Measurements from ENCODE around the gene LSAMP.
"Not testable (repeated sequence)": the region's sequence is repeated elsewhere in the genome, so short reads cannot be mapped to it uniquely, and the experiment has no call there.

LSAMP gene

DNA sequence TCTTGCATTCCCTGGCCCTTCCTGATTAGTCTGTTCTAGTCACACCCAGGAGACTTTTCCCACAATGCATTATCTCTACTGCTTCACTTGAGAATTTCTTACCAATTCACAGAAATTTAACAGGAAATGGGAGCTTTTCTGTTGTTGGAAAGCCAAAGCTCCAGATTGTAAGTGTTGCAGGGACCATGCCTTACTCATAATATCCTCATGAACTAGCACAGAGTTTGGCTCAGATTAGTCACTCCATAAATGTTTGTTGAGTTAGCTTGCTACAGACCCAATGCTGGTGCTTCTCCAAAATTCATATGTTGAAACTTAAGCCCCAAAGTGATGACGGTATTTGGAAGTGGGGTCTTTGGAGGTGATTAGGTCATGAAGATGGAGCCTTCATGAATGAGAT is 589.4 kb downstream of the LSAMP start:
- Histone ChIP-seq H3K9me3 (no peaks in the 10 kb centered on the region), H3K4me3 (ENCODE audit: low read depth in 1 of 2, low read length in 1 of 2) (no peak overlapping the region), H3K27me3 (no peaks in the 10 kb centered on the region), H3K4me1 (ENCODE audit: control insufficient read depth in 1 of 2, insufficient read depth in 1 of 2, low read depth in 1 of 2, low read length in 1 of 2) (no peaks in the 10 kb centered on the region), H3K36me3 (no peaks in the 10 kb centered on the region), H3K27ac (no peak overlapping the region)
- TF ChIP-seq, protein P1, sequence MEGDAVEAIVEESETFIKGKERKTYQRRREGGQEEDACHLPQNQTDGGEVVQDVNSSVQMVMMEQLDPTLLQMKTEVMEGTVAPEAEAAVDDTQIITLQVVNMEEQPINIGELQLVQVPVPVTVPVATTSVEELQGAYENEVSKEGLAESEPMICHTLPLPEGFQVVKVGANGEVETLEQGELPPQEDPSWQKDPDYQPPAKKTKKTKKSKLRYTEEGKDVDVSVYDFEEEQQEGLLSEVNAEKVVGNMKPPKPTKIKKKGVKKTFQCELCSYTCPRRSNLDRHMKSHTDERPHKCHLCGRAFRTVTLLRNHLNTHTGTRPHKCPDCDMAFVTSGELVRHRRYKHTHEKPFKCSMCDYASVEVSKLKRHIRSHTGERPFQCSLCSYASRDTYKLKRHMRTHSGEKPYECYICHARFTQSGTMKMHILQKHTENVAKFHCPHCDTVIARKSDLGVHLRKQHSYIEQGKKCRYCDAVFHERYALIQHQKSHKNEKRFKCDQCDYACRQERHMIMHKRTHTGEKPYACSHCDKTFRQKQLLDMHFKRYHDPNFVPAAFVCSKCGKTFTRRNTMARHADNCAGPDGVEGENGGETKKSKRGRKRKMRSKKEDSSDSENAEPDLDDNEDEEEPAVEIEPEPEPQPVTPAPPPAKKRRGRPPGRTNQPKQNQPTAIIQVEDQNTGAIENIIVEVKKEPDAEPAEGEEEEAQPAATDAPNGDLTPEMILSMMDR (IDR thresholded peaks at IDR 0.05), result no peak

- Histone ChIP-seq H3K27me3 (no peaks in the 10 kb centered on the region), H3K36me3 (no peaks in the 10 kb centered on the region), H3K9me3 (no peaks in the 10 kb centered on the region), H3K4me3 (ENCODE audit: low read depth in 1 of 2, low read length in 1 of 2) (no peak overlapping the region), H3K4me1 (ENCODE audit: control insufficient read depth in 1 of 2, insufficient read depth in 1 of 2, low read depth in 1 of 2, low read length in 1 of 2) (no peaks in the 10 kb centered on the region), H3K27ac (no peak overlapping the region)
- TF ChIP-seq, protein P1 (IDR thresholded peaks at IDR 0.05), result no peak
Measured at GRCh38 chr3:115853104-115853503, 592.2 kb downstream of the LSAMP start.

DNA sequence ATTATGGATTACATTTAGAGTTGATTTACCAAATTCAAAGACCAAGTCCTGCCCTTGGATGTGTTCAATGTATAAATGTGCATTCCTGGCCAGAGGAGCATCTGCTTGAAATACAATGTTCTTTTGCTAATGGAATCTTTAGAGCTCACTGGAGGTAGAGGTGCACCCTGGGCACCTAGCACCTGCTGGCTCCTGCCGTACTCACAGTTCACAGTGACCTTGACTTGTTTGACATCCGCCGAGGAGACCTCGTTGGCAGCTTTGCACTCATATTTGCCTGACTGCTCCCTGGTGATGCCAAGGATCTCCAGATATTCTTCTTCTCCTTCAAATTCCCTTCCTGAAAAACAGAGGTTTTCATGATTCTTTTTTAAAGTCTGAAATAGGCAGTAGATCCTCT is 593.0 kb downstream of the LSAMP start:
- Histone ChIP-seq H3K4me3 (ENCODE audit: low read depth in 1 of 2, low read length in 1 of 2) (no peak overlapping the region), H3K4me1 (ENCODE audit: control insufficient read depth in 1 of 2, insufficient read depth in 1 of 2, low read depth in 1 of 2, low read length in 1 of 2) (no peaks in the 10 kb centered on the region)
- TF ChIP-seq, protein P1 (IDR thresholded peaks at IDR 0.05), result no peak

DNA sequence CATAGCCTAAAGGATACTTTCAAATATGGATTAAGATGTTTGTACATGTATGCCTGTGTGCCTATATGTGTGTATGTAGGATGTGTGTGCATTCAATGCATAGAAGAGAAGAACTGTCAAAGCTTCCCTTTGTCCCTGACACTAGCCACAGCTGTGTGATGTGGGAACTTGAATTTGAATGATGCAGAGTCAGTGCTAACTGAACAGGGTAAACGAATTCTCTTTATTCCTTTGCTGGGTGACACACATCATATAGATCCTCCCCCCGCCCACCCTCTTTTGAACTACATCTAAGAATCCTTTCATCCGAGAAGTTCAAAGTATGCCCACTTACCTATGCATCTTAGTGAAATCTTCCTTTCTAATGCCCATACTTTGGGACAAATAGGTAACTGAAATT is 593.7 kb downstream of the LSAMP start:
- H3K9me3 ChIP-seq, result no peaks in the 10 kb centered on the region
- no peaks in the 10 kb centered on the region for H3K4me1 ChIP-seq (ENCODE audit: control insufficient read depth in 1 of 2, insufficient read depth in 1 of 2, low read depth in 1 of 2, low read length in 1 of 2)
- H3K27me3 ChIP-seq, result no peaks in the 10 kb centered on the region
- H3K36me3 ChIP-seq, result no peaks in the 10 kb centered on the region
- H3K27ac ChIP-seq, result no peak overlapping the region
- H3K4me3 ChIP-seq (ENCODE audit: low read depth in 1 of 2, low read length in 1 of 2), result no peak overlapping the region
- TF ChIP-seq, protein P1 (IDR thresholded peaks at IDR 0.05), result no peak

More for the DNA sequence above, 593.0 kb downstream of the LSAMP start:
- no peaks in the 10 kb centered on the region for H3K36me3 ChIP-seq
- no peaks in the 10 kb centered on the region for H3K9me3 ChIP-seq
- no peaks in the 10 kb centered on the region for H3K27me3 ChIP-seq
- H3K27ac ChIP-seq, result no peak overlapping the region

DNA sequence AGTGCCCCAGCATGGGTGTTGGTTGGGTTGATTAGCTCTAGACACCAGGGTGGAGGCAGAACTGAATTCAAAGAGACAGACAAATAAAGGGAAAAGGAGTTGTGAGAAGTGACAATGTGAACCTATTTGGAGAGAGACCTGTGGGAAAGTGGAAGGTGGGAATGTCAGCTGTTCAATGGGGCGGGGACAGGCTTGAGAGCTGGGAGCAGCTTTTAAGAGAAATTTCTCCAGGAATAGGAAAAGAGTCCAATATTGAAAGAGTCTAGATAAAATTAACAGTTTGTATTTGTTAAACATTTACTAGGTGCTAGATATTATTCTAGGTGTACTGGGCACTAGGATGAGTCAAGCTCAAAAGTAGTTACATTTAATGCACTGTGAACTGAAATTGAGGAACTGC is 596.6 kb downstream of the LSAMP start:
- Histone ChIP-seq H3K36me3 (no peaks in the 10 kb centered on the region), H3K4me3 (ENCODE audit: low read depth in 1 of 2, low read length in 1 of 2) (no peak overlapping the region), H3K4me1 (ENCODE audit: control insufficient read depth in 1 of 2, insufficient read depth in 1 of 2, low read depth in 1 of 2, low read length in 1 of 2) (no peaks in the 10 kb centered on the region), H3K27me3 (no peaks in the 10 kb centered on the region), H3K9me3 (no peaks in the 10 kb centered on the region), H3K27ac (no peak overlapping the region)
- TF ChIP-seq, protein P1 (IDR thresholded peaks at IDR 0.05), result no peak

GRCh38 chr3:115845986-115846385 is 599.3 kb downstream of the LSAMP start:
- H3K27me3 ChIP-seq, result no peaks in the 10 kb centered on the region
- TF ChIP-seq, protein P1 (IDR thresholded peaks at IDR 0.05), result no peak
- no peak overlapping the region for H3K27ac ChIP-seq
- no peaks in the 10 kb centered on the region for H3K4me1 ChIP-seq (ENCODE audit: control insufficient read depth in 1 of 2, insufficient read depth in 1 of 2, low read depth in 1 of 2, low read length in 1 of 2)
- no peaks in the 10 kb centered on the region for H3K36me3 ChIP-seq
- H3K9me3 ChIP-seq, result no peaks in the 10 kb centered on the region
- H3K4me3 ChIP-seq (ENCODE audit: low read depth in 1 of 2, low read length in 1 of 2), result no peak overlapping the region

DNA sequence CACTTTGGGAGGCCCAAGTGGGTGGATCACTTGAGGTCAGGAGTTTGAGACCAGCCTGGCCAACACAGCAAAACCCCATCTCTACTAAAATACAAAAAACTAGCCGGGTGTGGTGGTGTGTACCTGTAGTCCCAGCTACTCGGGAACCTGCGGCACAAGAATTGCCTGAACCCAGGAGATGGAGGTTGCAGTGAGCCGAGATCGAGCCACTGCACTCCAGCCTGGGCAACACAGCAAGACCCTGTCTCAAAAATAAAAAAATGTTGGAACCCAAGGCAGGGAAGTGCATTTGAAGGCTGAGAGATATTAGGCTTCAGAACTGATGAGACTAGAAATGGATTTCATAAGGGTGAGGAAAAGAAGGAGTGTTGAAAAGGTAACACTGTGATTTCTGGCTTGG is 600.6 kb downstream of the LSAMP start:
- H3K4me1 ChIP-seq (ENCODE audit: control insufficient read depth in 1 of 2, insufficient read depth in 1 of 2, low read depth in 1 of 2, low read length in 1 of 2); H3K27me3 ChIP-seq; H3K36me3 ChIP-seq; H3K27ac ChIP-seq; H3K4me3 ChIP-seq (ENCODE audit: low read depth in 1 of 2, low read length in 1 of 2); H3K9me3 ChIP-seq: not testable (repeated sequence)
